K562 (cell line): ENCODE data around the gene TUBB6. TPM values are rescaled to one million over a fixed set of nuclear protein-coding genes. Genes with fewer than 3 reads are reported as not detected.

ENCODE experiments used
- CCAR2 ChIP-seq: fragments of 200-400 bp; formaldehyde crosslinking; IDR thresholded peaks from 2 replicates; pipeline ENCODE4 v1.6.1; 2017; ENCODE audit warnings: mild to moderate bottlenecking, low read depth, low read length
- CCNT2 ChIP-seq: IDR thresholded peaks from 2 replicates; pipeline ENCODE4 v1.6.1; 2011; ENCODE audit warnings: borderline replicate concordance, low read depth, mild to moderate bottlenecking, moderate library complexity, mixed read lengths, low read length; ENCODE audit not compliant: insufficient read length; ENCODE audit errors: extremely low read depth
- FIP1L1 ChIP-seq: fragments of 200-400 bp; formaldehyde crosslinking; IDR thresholded peaks from 2 replicates; pipeline ENCODE4 v1.6.1; 2018; ENCODE audit warnings: mild to moderate bottlenecking, low read depth, low read length; ENCODE audit not compliant: poor library complexity, severe bottlenecking
- HDAC1 ChIP-seq, 2 experiments: fragments of 450-650 bp; IDR thresholded peaks; 2 replicates each; pipeline ENCODE4 v1.6.1; 2016 to 2017; ENCODE audit warnings: inconsistent platforms in 1 of 2, mild to moderate bottlenecking in 1 of 2, moderate library complexity in 1 of 2
- MYBL2 ChIP-seq, 2 experiments: fragments of 450-650 bp in 1 of 2; sonication (generic) in 1 of 2; formaldehyde crosslinking in 1 of 2; IDR thresholded peaks; 2 replicates each; pipeline versions ENCODE4 v1.6.1 to v1.8.1; 2017 to 2022; ENCODE audit warnings: borderline replicate concordance in 1 of 2, inconsistent platforms in 1 of 2, low read depth in 1 of 2, mild to moderate bottlenecking in 1 of 2, missing genetic modification reagents in 1 of 2, moderate library complexity in 1 of 2
- PCBP2 ChIP-seq: fragments of 200-400 bp; formaldehyde crosslinking; IDR thresholded peaks from 2 replicates; pipeline ENCODE4 v1.6.1; 2018; ENCODE audit warnings: low read length, low read depth, mild to moderate bottlenecking, moderate library complexity; ENCODE audit not compliant: poor library complexity, severe bottlenecking
- ZNF75A ChIP-seq: fragments of 450-650 bp; formaldehyde crosslinking; IDR thresholded peaks from 2 replicates; pipeline ENCODE4 v1.4.0; 2020; ENCODE audit warnings: mild to moderate bottlenecking
- polyA plus RNA-seq, 8 experiments: library from polyadenylated mRNA; depleted of rRNA in 4 of 8; stranded (reverse) in 5 of 8; unstranded in 3 of 8; fragments of >200 nt; fragmentation: Nextera tagmentation in 2 of 8; fragmentation: Illumina TruSeq in 1 of 8; extraction: Ambion mirVana in 2 of 8; extraction: Trizol in 1 of 8; gene quantifications; 2 replicates each; pipeline versions ENCODE4 v1.2.1 to v1.2.3, GENCODE V29; 2011 to 2014; ENCODE audit warnings: inconsistent platforms in 1 of 8, missing spikeins in 1 of 8
- total RNA-seq, 7 experiments: library from RNA; depleted of rRNA in 6 of 7; stranded (reverse); fragments of >200 nt in 6 of 7; fragmentation: Illumina TruSeq in 2 of 7; extraction: Trizol in 2 of 7; gene quantifications; 2 replicates each; pipeline versions ENCODE4 v1.2.1 to v1.2.3, GENCODE V29; 2011 to 2021; ENCODE audit warnings: low replicate concordance in 1 of 7
- TF ChIP-seq, protein P1 (sequence below): sonication (generic); formaldehyde crosslinking; IDR thresholded peaks from 2 replicates; pipeline ENCODE4 v1.8.0; 2022; ENCODE audit warnings: mild to moderate bottlenecking, low read depth, missing genetic modification reagents
- TF ChIP-seq, protein P2 (sequence below): sonication (generic); formaldehyde crosslinking; IDR thresholded peaks from 2 replicates; pipeline ENCODE4 v1.8.0; 2023; ENCODE audit warnings: missing genetic modification reagents, mild to moderate bottlenecking, borderline replicate concordance
- TF ChIP-seq, protein P3 (sequence below), 2 experiments: fragments of 450-650 bp; formaldehyde crosslinking in 1 of 2; IDR thresholded peaks; 2 replicates each; pipeline versions ENCODE4 v1.4.0 to v1.6.1; 2014 to 2020; ENCODE audit warnings: mild to moderate bottlenecking in 2 of 2, borderline replicate concordance in 1 of 2, low read depth in 1 of 2

TUBB6 gene
- total and polyA plus RNA-seq, 9 of the 15 experiments (the other 6 are each of a cell fraction or from before 2014, with no cell fraction given), result 43.9 to 404 (median 81.1) TPM

DNA sequence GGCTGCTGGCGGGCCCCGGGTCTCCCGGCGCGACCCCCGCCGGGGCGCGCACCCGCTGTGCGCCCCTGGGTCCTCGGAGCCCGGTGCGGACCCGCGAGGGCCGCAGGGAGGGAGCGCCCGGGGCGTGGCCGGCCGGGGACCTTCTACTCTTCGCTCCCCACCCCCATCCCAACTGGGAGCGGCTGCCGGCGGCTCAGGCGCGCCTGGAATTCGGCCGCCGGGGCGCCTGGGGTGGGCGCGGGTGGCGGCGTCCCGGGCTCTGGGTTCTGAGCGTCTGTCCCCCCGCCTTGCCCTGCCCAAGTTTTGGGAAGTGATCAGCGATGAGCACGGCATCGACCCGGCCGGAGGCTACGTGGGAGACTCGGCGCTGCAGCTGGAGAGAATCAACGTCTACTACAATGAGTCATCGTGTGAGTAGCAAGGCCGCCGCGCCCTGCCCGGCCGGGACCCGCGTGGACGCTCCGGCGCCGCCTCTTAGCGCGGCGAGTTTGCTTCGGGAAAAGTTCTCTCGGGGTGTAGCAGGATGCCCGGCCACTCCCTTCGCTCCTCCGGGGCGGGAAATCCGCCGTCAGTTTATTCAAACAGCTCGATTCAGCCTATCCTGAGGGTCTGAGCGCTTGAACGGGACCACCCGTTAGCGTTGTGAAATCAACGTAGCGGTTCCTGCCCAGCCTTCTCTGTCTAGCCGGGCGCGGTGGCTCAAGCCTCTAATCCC is 502 bp downstream of the TUBB6 start (continued):
- TF ChIP-seq, protein P1, sequence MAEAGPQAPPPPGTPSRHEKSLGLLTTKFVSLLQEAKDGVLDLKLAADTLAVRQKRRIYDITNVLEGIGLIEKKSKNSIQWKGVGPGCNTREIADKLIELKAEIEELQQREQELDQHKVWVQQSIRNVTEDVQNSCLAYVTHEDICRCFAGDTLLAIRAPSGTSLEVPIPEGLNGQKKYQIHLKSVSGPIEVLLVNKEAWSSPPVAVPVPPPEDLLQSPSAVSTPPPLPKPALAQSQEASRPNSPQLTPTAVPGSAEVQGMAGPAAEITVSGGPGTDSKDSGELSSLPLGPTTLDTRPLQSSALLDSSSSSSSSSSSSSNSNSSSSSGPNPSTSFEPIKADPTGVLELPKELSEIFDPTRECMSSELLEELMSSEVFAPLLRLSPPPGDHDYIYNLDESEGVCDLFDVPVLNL, result peak; percentile 76
- TF ChIP-seq PCBP2, result peak; percentile 27
- peak; percentile 49 for TF ChIP-seq FIP1L1
- TF ChIP-seq, protein P2, sequence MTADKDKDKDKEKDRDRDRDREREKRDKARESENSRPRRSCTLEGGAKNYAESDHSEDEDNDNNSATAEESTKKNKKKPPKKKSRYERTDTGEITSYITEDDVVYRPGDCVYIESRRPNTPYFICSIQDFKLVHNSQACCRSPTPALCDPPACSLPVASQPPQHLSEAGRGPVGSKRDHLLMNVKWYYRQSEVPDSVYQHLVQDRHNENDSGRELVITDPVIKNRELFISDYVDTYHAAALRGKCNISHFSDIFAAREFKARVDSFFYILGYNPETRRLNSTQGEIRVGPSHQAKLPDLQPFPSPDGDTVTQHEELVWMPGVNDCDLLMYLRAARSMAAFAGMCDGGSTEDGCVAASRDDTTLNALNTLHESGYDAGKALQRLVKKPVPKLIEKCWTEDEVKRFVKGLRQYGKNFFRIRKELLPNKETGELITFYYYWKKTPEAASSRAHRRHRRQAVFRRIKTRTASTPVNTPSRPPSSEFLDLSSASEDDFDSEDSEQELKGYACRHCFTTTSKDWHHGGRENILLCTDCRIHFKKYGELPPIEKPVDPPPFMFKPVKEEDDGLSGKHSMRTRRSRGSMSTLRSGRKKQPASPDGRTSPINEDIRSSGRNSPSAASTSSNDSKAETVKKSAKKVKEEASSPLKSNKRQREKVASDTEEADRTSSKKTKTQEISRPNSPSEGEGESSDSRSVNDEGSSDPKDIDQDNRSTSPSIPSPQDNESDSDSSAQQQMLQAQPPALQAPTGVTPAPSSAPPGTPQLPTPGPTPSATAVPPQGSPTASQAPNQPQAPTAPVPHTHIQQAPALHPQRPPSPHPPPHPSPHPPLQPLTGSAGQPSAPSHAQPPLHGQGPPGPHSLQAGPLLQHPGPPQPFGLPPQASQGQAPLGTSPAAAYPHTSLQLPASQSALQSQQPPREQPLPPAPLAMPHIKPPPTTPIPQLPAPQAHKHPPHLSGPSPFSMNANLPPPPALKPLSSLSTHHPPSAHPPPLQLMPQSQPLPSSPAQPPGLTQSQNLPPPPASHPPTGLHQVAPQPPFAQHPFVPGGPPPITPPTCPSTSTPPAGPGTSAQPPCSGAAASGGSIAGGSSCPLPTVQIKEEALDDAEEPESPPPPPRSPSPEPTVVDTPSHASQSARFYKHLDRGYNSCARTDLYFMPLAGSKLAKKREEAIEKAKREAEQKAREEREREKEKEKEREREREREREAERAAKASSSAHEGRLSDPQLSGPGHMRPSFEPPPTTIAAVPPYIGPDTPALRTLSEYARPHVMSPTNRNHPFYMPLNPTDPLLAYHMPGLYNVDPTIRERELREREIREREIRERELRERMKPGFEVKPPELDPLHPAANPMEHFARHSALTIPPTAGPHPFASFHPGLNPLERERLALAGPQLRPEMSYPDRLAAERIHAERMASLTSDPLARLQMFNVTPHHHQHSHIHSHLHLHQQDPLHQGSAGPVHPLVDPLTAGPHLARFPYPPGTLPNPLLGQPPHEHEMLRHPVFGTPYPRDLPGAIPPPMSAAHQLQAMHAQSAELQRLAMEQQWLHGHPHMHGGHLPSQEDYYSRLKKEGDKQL (CRISPR knock-in tag), result no peak
- peak; percentile 21 for TF ChIP-seq CCNT2
- TF ChIP-seq ZNF75A (CRISPR knock-in tag), result no peak
- TF ChIP-seq MYBL2 (IDR thresholded peaks at IDR 0.05; ENCODE audit: low read depth), result peak; percentile 75; the same call in 1 of the 2 replicates
- TF ChIP-seq MYBL2 (CRISPR knock-in tag; IDR thresholded peaks at IDR 0.05; ENCODE audit: borderline replicate concordance), result no peak
- peak in 1 of 2 experiments; percentile 82; a peak in 2 of 4 replicates for TF ChIP-seq HDAC1 (IDR thresholded peaks at IDR 0.05)
- TF ChIP-seq, protein P3, sequence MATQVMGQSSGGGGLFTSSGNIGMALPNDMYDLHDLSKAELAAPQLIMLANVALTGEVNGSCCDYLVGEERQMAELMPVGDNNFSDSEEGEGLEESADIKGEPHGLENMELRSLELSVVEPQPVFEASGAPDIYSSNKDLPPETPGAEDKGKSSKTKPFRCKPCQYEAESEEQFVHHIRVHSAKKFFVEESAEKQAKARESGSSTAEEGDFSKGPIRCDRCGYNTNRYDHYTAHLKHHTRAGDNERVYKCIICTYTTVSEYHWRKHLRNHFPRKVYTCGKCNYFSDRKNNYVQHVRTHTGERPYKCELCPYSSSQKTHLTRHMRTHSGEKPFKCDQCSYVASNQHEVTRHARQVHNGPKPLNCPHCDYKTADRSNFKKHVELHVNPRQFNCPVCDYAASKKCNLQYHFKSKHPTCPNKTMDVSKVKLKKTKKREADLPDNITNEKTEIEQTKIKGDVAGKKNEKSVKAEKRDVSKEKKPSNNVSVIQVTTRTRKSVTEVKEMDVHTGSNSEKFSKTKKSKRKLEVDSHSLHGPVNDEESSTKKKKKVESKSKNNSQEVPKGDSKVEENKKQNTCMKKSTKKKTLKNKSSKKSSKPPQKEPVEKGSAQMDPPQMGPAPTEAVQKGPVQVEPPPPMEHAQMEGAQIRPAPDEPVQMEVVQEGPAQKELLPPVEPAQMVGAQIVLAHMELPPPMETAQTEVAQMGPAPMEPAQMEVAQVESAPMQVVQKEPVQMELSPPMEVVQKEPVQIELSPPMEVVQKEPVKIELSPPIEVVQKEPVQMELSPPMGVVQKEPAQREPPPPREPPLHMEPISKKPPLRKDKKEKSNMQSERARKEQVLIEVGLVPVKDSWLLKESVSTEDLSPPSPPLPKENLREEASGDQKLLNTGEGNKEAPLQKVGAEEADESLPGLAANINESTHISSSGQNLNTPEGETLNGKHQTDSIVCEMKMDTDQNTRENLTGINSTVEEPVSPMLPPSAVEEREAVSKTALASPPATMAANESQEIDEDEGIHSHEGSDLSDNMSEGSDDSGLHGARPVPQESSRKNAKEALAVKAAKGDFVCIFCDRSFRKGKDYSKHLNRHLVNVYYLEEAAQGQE (IDR thresholded peaks at IDR 0.05; ENCODE audit: borderline replicate concordance), result no peak
- TF ChIP-seq, protein P3 (CRISPR knock-in tag; IDR thresholded peaks at IDR 0.05; ENCODE audit: low read depth), result no peak
- no peak for TF ChIP-seq CCAR2
